GM19099 (cell line): ENCODE measurements around the gene TFR2.

Source experiments
- POLR2A ChIP-seq: IDR thresholded peaks from 3 replicates; pipeline ENCODE4 v1.6.1; 2011; ENCODE audit warnings: low read depth; ENCODE audit not compliant: insufficient read length; ENCODE audit errors: extremely low read depth

The TFR2 gene

DNA sequence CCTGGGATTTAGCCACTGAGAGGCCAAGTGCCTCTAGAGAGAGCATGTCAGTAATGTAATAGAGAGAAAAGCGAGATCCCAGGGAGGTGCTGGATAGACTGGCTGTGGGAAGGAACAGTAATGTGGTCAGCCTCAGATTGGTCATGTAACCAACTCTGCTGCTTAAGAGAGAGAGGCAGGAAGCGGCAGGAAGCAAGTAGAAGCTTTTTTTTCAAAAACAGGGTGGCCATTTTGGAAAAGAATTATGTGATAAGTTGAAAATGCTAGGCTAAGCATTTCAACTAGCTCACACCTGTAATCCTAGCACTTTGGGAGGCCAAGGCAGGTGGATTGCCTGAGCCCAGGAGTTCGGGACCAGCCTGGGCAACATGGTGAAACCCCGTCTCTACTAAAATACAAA, 42.9 kb downstream of the TFR2 start:
- TF ChIP-seq POLR2A = no peak

- no peak for TF ChIP-seq POLR2A
Observed at GRCh38 chr7:100595188-100595587, 46.2 kb downstream of the TFR2 start.

GRCh38 chr7:100591596-100591995, 49.8 kb downstream of the TFR2 start:
- no peak for TF ChIP-seq POLR2A

DNA sequence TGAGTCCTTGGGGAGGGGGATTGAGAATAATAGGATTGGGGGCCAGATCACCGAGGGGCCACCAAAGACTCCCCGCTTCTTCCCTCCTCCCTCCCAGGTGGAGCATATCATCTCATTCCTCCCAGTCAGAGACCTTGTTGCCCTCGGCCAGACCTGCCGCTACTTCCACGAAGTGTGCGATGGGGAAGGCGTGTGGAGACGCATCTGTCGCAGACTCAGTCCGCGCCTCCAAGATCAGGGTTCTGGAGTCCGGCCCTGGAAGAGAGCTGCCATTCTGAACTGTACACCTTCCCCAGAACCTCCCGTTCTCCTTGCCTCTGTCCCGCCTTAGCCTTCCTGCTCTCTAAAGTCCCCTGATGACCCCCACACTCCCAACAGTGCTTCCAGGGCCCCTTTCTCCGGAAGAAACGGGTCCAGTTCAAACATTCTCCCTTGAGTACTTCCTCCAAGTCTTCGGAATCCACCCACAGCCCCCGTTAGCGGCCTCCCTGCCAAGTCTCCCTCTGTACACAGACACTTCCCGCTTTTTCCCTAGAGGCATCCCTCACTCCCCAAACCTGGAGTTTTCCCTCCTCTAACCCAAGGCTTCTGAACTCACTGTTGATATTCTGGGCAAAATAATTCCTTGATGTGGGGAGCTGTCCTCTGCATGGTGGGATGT, 51.1 kb downstream of the TFR2 start:
- no peak for TF ChIP-seq POLR2A

DNA sequence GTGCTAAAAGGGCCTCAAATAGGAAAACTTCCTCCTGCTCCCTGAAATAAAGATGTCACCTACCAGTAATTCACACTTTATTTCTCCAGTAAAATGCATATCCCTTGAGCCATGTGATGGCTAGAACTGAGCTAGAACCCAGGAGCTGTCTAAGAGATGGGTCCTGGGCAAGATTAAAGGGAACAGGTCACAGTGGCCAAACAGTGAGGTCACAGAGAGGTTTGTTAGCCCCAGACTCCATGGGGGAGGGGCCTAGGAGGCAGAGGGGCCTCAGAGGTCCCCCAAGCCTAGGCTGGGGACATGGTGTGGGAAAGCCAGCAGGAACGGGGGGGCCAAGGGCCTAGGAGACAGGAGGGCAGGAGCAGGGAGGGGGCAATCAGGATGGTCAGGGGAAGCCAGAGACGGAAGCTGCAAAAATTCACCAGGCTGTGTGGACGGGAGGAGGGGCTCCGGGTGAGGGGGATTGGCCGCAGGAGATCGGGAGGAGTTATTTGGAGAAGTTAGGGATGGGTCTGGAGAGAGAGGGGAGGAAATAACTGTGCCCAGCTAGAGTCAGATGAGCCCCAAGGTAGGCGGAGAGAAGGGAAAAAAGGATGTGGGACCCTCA, 51.9 kb downstream of the TFR2 start:
- TF ChIP-seq POLR2A = no peak

DNA sequence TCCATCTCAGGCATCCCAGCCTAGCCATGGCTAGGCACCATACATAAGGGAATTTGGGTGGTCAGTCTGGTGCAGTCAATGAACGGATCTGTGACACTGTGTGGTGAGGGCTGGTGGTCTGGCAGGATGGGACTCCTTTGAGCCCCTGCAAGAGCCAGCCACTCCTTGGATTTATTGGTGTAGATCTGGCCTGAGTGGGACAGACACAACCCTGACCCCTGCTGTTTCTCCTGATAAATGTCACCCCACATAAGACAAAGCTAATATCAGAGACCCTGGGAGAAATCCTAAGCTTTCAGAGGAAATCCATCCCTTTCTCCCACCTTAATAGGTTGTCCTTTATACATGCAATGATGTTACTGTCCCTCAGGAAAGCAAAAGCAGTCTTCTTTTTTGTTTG, 52.9 kb downstream of the TFR2 start:
- TF ChIP-seq POLR2A = no peak

DNA sequence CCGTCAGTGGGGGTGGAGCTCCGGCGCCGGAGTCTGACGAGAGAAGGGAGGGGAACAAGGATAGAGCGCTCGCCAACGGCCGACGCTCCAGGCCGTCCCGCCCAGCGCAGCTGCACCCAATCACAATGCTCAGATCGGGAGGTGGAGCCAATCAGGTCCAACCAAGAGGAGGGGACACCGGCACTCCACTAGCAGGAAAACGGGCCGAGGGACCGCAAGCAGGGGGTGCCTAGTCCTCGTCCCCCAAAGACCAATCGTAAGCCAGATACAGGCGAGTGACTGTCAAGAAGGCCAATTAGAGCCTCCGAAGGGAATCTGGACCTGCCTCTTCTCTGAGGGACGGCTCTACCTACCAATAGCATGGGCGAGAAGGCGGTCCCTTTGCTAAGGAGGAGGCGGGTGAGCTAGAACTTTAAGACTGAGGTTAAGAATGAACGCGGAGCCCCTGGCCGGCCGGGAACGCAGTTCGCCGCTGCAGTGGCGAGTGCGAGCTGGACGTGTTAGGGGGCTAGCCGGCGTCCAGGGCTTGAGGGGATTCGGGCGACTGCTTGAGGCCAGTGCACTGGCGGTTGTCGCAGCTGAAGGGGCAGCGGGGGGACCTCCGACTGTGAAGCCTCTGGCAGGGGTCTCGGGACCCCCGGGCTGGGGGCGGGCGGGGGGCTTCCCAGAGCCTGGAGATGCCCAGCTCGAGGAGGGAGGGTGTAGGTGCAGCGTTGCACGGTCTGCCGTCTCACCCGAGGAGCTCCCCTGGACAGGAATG, 54.9 kb downstream of the TFR2 start, which contains the start of gene FBXO24:
Gene FBXO24, plus strand, starts transcription at position 63 of the 760 bp plus-strand sequence. Its CDS starts 298 bp downstream, at position 361.
- TF ChIP-seq POLR2A = peak; percentile 68

GRCh38 chr7:100585511-100586265, 55.7 kb downstream of the TFR2 start, which contains the start of gene LRCH4:
TSS of gene LRCH4 (minus strand) at chr7:100586129. CDS start at chr7:100586100, 29 bp downstream.
- peak; percentile 98 for TF ChIP-seq POLR2A

DNA sequence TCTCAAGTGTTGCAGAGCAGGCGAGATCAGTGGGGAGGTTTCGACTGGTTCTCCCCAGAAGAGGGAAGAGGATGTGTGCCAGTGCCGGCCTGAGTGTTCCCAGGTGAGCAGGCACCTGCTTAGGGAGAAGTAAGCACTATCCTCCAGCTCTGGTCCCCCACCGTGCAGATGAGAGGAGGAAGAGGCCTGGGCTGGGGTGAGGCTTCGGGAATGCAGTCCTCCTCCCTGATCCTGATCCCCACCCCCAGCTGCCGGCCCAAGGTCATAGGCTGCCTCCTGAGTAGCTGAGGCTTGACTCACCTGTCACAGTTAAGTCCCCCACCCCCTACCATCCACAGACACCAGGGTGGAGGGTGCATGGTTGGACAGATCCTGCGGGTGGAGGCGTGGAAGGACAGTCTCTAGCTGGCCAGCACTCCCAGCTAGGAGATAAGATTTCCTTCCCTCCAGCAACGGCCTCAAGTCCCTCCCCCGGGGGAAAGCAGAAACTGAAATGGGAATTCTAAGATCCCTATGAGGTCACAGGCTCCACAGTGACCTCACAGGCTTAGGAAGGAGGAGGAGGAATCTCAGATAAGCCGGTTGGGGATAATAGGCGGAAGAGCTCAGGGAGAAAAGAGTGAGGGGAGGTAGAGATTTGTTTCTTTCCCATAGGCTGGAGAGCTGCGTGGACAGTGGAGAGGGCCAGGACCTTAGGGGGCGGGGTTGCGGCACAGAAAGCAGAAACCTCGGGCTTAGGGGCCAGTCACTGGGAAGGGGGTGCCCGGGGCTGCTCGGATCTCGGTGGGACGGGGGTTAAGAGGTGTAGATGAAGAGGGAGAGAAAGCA, 56.5 kb downstream of the TFR2 start:
- no peak for TF ChIP-seq POLR2A

GRCh38 chr7:100584054-100584682, 57.2 kb downstream of the TFR2 start:
- no peak for TF ChIP-seq POLR2A

DNA sequence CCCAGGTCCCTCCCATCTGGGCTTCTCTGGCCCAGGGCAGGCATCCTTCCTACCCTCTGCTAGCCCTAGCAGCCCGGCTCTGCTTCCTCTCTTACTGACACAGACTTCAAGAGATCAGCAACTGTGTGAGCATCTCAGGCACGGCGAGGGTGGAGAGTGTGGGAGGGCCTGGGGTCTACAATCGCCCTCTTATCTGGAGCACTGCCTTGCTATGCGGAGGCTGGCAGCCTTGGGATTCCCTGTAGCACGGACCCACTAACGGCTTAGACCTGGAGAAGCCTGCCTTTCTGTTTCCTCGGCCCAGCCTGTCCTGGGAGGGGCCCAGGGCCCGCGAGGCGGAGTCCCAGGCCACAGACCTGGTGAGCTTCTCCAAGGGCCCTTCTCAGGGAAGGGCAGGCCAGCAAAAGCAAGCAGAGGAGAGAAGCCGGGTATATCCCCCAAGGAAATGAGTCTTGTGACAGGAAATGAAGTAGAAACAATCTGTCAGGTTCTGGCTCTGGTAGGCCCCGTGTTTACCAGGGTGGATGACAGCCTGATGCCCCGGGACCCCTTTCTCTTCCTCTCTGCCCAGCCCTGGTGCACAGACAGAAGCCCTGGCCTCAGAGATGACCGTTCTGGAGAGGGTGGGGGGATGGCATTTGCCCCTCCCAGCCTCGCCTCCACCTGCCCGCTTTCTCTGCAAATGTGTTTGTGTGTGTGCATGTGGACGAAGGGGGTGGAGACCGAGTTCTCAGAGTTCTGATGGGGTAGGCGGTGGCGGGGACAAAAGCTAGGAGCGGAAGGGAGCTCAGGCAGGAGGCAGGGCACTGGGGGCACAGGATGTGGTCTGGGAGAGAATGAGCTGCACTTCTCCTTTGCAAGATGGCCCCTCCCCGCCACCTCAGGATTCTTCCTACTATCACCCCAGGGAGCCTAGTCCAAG, 58.0 kb downstream of the TFR2 start:
- TF ChIP-seq POLR2A = peak; percentile 30

DNA sequence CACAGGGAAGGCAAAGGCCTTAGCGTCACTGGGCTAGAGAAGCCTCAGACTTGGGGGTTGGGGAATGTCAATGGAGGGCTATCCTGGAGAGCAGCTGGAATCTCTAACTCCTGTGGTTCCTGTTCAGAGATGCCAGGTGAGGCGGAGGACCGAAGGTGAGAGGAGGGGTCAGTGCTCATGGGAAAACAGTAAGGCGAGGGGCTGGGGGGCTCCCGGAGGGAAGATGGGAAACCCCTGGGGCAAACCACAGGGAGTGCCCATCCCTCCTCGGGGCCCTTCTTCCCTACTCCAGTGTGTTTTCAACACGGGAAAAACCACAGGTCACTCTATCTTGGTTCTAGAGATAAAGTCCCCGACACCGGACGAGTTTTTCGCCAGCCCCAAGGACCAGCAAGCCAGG, 58.7 kb downstream of the TFR2 start:
- no peak for TF ChIP-seq POLR2A

DNA sequence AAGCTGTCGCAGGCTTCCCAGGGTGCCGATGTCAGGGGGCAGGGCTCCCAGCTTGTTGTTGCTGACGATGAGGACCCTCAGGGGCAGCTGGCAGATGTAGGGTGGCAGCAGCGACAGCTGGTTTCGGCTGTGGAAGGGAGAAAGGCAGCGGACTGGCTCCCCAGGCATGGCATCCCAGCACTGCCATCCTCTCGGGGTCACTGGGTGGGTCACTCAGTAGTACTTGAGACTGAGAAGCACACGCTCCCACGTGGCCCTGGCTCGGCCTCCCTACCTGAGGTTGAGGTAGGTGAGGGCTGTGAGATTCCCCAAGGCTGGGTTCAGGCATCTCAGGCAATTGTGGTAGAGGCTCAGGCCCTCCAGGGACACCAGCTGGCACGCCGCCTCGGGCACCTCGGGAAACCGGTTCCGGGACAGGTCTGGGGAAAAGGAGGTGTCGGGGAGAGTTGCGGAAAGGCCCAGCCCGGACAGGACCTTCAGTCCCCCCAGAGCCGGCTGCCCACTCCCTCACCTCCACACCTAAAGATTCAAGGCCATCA, 59.2 kb downstream of the TFR2 start:
- TF ChIP-seq POLR2A = no peak
